Gastrocnemius medialis (tissue), 4 donors: Measurements from ENCODE around the gene SLC37A3.

ENCODE experiments used
- POLR2A ChIP-seq, 2 donors: fragments of 450-650 bp; IDR thresholded peaks; one replicate each; pipeline ENCODE4 v1.6.1; 2017; ENCODE audit warnings: antibody characterized with exemption in 2 of 2, mild to moderate bottlenecking in 2 of 2, moderate library complexity in 2 of 2
- TF ChIP-seq, protein P1 (sequence below), 5 experiments: fragments of 450-650 bp in 3 of 5; fragments of 200-600 bp in 2 of 5; sonication (generic) in 2 of 5; IDR thresholded peaks in 4 of 5; conservative IDR thresholded peaks in 1 of 5; 1 replicate in 4 of 5; 2 replicates in 1 of 5; pipeline ENCODE4 v1.5.1; 2016 to 2019; ENCODE audit warnings: antibody characterized with exemption in 5 of 5, mild to moderate bottlenecking in 3 of 5, moderate library complexity in 3 of 5

DNA sequence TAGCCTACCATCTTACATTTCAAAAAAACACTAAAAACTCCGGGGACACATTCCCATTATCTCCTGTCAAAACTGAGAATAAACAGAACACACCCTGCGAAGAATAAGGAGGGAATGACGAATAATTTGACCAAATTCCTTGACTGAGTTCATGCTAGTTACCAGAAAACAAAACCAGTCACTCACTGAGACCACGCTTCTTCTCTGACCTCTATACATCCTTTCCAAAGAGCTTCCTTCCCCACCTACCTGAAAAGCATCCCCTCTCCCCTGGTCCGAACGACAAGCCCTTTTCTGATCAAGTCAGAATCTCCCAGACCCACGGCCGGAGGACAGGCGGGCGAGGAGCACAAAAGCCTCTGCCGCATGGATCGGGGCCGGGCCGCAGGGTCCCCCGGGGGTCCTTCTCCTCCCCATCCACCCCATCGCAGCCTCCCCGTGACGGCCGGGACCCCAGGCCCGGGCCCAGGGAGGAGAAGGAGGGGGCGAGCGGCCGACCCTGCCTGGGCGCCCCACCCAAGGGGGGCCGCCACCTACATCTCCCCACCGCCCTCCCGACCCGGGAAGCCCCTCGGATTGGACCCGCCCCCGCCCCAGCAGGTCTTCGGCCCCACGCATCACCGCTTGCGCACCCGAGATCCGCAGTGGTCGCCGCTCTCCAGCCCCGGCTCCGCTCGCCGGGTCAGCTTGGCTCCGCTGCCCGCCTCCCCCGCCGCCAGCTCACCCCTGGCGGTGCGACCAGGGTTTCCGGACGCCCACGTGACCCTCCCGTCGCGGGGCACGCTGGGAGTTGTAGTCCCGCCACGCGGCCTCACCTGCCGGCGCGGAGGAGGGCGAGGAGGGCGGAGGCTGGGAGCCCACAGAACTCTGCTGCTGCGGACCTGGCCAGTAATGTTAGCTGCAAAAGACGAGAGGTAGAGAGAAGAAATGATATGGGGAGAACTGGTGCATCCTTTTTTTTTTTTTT is at the start of gene SLC37A3:
- TF ChIP-seq, protein P1, sequence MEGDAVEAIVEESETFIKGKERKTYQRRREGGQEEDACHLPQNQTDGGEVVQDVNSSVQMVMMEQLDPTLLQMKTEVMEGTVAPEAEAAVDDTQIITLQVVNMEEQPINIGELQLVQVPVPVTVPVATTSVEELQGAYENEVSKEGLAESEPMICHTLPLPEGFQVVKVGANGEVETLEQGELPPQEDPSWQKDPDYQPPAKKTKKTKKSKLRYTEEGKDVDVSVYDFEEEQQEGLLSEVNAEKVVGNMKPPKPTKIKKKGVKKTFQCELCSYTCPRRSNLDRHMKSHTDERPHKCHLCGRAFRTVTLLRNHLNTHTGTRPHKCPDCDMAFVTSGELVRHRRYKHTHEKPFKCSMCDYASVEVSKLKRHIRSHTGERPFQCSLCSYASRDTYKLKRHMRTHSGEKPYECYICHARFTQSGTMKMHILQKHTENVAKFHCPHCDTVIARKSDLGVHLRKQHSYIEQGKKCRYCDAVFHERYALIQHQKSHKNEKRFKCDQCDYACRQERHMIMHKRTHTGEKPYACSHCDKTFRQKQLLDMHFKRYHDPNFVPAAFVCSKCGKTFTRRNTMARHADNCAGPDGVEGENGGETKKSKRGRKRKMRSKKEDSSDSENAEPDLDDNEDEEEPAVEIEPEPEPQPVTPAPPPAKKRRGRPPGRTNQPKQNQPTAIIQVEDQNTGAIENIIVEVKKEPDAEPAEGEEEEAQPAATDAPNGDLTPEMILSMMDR (IDR thresholded peaks at IDR 0.05 in 4 of 5, conservative IDR thresholded peaks at IDR 0.05 in 1 of 5) = peak in 4 of 5 experiments; percentile 15 to 42 (median 23)
- TF ChIP-seq POLR2A (IDR thresholded peaks at IDR 0.05) = peak; percentile 61 to 77
